ENCODE results near the gene GAREM2. TPM values are rescaled to one million over a fixed set of nuclear protein-coding genes. Genes with fewer than 3 reads are reported as not detected.
A peak's percentile ranks its signal among the peaks of the same experiment; 100 is the strongest.

The GAREM2 gene
- total and polyA plus RNA-seq, 11 donors, result 0.42 to 4.1 (median 0.81) TPM

DNA sequence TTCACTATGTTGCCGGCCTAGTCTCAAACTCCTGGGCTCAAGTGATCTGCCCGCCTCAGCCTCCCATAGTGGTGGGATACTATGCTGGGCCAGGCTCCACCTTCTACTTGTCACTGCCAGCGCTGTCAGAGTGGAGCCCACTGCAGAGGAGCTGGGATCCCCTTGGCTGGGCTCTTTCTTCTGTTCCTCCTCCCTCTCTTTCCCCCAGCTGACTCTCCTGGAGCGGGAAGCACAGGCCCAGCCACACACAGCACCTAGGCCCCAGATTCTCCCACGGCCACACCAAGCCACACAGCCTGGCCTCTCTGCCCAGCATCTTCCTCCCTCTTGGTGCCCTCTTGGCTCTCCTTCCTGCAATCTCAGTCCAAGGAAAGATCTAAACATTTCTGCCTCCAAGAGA, 3.7 kb upstream of the GAREM2 start:
- ATAC-seq, result no peak
- intact Hi-C loops (cut with DNase I), result no loop called here
- H3K36me3 ChIP-seq, result no peaks in the 10 kb centered on the region
- no peak overlapping the region for H3K27ac ChIP-seq
- peaks cover 8 to 28% (median 17%) of the 10 kb centered on the region in 9 donors for H3K27me3 ChIP-seq
- peaks cover 0 to 22% (median 6%) of the 10 kb centered on the region in 12 donors for H3K4me1 ChIP-seq
- H3K9me3 ChIP-seq, result no peaks in the 10 kb centered on the region
- no peak overlapping the region for H3K4me3 ChIP-seq
- TF ChIP-seq, protein P1, sequence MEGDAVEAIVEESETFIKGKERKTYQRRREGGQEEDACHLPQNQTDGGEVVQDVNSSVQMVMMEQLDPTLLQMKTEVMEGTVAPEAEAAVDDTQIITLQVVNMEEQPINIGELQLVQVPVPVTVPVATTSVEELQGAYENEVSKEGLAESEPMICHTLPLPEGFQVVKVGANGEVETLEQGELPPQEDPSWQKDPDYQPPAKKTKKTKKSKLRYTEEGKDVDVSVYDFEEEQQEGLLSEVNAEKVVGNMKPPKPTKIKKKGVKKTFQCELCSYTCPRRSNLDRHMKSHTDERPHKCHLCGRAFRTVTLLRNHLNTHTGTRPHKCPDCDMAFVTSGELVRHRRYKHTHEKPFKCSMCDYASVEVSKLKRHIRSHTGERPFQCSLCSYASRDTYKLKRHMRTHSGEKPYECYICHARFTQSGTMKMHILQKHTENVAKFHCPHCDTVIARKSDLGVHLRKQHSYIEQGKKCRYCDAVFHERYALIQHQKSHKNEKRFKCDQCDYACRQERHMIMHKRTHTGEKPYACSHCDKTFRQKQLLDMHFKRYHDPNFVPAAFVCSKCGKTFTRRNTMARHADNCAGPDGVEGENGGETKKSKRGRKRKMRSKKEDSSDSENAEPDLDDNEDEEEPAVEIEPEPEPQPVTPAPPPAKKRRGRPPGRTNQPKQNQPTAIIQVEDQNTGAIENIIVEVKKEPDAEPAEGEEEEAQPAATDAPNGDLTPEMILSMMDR (IDR thresholded peaks at IDR 0.05), result no peak
- no peak for TF ChIP-seq POLR2A (IDR thresholded peaks at IDR 0.05)
- peak in 1 of 5 donors; percentile 20 for DNase-seq
- WGBS, 4 donors, result 93 to 96% (median 95%) methylated on average over 5 of the region's 5 CpGs

DNA sequence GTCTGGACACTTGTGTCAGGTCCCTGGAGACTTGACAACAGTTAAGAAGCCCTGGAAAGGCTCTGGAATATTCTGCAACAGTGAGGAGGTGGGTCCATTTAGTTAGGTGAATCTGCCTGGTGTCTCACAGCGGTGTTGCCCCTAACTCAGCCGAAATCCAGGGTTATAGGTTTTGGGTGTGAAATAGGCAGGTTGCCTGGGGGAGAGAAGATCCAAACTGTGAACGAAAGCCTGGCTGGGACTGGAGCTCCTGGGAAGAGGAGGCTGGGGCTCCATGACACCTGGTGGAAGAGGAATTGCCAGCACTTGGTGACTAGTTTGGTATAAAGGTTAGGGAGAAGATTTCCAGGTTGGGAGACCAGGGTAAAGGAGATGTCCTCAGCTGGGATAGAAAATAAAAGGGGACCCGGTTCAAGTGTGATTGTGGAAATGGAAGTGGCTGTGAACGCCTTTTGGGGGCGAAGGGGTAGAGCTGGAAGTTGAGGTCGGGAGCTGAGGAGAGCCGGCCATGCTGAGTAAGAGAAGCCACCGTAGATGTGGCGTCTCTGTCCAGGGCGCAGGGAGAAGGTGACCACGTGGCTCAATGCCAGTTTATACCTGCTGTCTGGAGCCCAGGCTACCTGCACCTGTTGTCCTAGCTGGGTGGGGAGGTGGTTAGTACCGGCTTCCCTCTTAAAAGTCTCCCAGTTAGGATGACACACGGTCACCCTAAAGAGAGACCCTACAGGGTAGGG, 3.0 kb upstream of the GAREM2 start:
- Histone ChIP-seq H3K4me1 (peaks cover 0 to 18% (median 6%) of the 10 kb centered on the region in 12 donors), H3K27me3 (peaks cover 8 to 34% (median 23%) of the 10 kb centered on the region in 9 donors), H3K27ac (no peak overlapping the region), H3K9me3 (no peaks in the 10 kb centered on the region), H3K4me3 (no peak overlapping the region), H3K36me3 (no peaks in the 10 kb centered on the region)
- DNase-seq, result peak in 1 of 5 donors; percentile 12
- WGBS, 4 donors, result 85 to 88% (median 85%) methylated on average over 14 of the region's 14 CpGs
- no peak for TF ChIP-seq POLR2A (IDR thresholded peaks at IDR 0.05)
- TF ChIP-seq, protein P1 (IDR thresholded peaks at IDR 0.05), result no peak
- no peak for ATAC-seq
- intact Hi-C loops (cut with DNase I), result no loop called here

DNA sequence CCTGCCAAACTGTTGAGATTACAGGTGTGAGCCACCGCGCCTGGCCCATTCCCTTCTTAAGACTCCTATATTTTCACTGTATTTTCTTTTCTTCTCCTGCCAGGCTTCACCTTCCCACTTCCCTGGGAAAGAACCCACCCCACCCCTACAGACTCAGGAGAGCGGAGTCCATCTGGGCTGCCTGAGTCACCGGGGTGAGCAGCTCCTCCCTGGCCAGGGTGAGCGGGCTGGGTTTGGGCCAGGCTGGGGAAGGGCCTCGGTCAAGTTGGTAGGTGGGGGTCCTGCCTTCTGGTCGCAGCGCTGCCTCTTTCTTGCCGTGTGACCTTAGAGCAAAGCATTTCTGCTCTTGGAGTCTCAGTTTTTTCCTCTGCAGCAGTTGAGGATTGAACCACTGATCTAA, 2.1 kb upstream of the GAREM2 start:
- Histone ChIP-seq H3K9me3 (no peaks in the 10 kb centered on the region), H3K27me3 (peaks cover 8 to 38% (median 24%) of the 10 kb centered on the region in 9 donors), H3K36me3 (no peaks in the 10 kb centered on the region), H3K27ac (no peak overlapping the region), H3K4me3 (no peak overlapping the region), H3K4me1 (peaks cover 0 to 18% (median 6%) of the 10 kb centered on the region in 12 donors)
- intact Hi-C loops (cut with DNase I), result no loop called here
- TF ChIP-seq, protein P1 (IDR thresholded peaks at IDR 0.05), result no peak
- no peak for TF ChIP-seq POLR2A (IDR thresholded peaks at IDR 0.05)
- ATAC-seq (no peak), DNase-seq (no peak)
- WGBS, 4 donors, result 88 to 90% (median 89%) methylated on average over 9 of the region's 9 CpGs

DNA sequence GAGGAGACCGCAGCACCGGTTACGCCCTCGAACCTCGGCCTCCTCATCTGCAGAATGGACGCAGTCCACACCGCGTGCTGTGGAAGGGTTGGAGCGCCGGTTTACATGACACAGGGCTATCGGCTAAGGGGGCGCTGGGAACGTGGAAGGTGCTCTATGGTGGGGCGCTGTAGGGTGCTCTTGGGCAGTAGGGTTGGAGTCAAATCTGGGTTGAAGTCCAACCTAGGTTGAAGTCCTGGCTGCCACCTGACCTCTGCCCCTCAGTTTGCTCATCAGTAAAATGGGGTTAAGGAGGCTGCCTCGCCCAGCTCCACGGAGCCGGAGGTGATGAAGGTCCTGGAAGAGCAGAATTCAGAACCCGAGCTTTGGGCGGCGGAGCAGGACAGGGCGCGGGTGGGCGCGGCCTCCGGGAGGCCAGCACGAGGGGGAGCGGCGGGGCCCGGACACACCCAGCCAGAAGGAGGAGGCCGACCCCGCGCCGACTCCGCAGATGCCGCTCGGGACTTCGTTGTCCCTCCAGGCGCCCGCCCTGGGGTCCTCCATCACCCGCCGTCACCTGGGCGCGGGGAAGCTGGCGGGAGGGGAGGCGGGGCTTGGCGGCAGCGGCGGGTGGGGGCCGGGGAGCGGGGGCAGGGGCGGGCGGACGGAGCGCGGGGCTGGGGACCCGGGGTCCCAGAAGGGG, 558 bp upstream of the GAREM2 start:
- H3K4me1 ChIP-seq, result peaks cover 0 to 18% (median 6%) of the 10 kb centered on the region in 12 donors
- DNase-seq, result peak in 1 of 5 donors; percentile 52
- 17 to 66% (median 27%) methylated on average over 10 to 56 of the region's 56 CpGs for WGBS, 4 donors
- H3K36me3 ChIP-seq, result no peaks in the 10 kb centered on the region
- H3K9me3 ChIP-seq, result no peaks in the 10 kb centered on the region
- intact Hi-C loops (cut with DNase I), result no loop called here
- no peak for ATAC-seq
- peak overlapping the region in 9 of 12 donors; percentile 15 to 49 (median 38) for H3K4me3 ChIP-seq
- peaks cover 8 to 38% (median 24%) of the 10 kb centered on the region in 9 donors for H3K27me3 ChIP-seq
- no peak overlapping the region for H3K27ac ChIP-seq
- TF ChIP-seq POLR2A (IDR thresholded peaks at IDR 0.05), result no peak
- TF ChIP-seq, protein P1 (IDR thresholded peaks at IDR 0.05), result no peak

All from heart left ventricle (tissue), 16 donors.